Thoracic aorta (tissue), 2 donors: ENCODE data around the gene CTBP2. TPM values are rescaled to one million over a fixed set of nuclear protein-coding genes. Genes with fewer than 3 reads are reported as not detected.

Experiments used
- ATAC-seq: fragments of 150-250 bp; one replicate; pipeline ENCODE4 v1.8.0; 2017; ENCODE audit warnings: low read depth; ENCODE audit not compliant: insufficient number of reproducible peaks, low FRiP score
- DNase-seq: peaks from one replicate; pipeline ENCODE4 v3.0.0-alpha.2; 2020; ENCODE audit warnings: low spot score
- H3K27ac ChIP-seq, 2 donors: fragments of 200-600 bp; sonication (generic); 1 replicate in 1 of 2; 2 replicates in 1 of 2; pipeline ENCODE4 v1.5.1; 2016; ENCODE audit warnings: mild to moderate bottlenecking in 2 of 2, moderate library complexity in 2 of 2
- H3K27me3 ChIP-seq: fragments of 200-600 bp; sonication (generic); replicated peaks from 2 replicates; pipeline ENCODE4 v1.6.0; 2016; ENCODE audit warnings: mild to moderate bottlenecking; ENCODE audit not compliant: insufficient read depth
- H3K36me3 ChIP-seq: fragments of 200-600 bp; sonication (generic); one replicate; pipeline ENCODE4 v1.5.1; 2016
- H3K4me1 ChIP-seq, 2 donors: fragments of 200-600 bp; sonication (generic); 1 replicate in 1 of 2; 2 replicates in 1 of 2; pipeline versions ENCODE4 v1.5.1 to v1.6.0; 2016; ENCODE audit warnings: low read depth in 2 of 2, mild to moderate bottlenecking in 1 of 2; ENCODE audit not compliant: control insufficient read depth in 1 of 2
- H3K4me3 ChIP-seq: fragments of 200-600 bp; sonication (generic); 2 replicates; pipeline ENCODE4 v1.5.1; 2016; ENCODE audit warnings: mild to moderate bottlenecking
- H3K9me3 ChIP-seq: fragments of 200-600 bp; sonication (generic); 2 replicates; pipeline ENCODE4 v1.5.1; 2016
- total RNA-seq, 2 donors: library from RNA; depleted of rRNA; stranded (reverse); fragments of >200 nt; gene quantifications; one replicate each; pipeline versions ENCODE4 v1.1.0 to v1.2.3, GENCODE V29; 2016
- TF ChIP-seq, protein P1 (sequence below): fragments of 200-600 bp; sonication (generic); IDR thresholded peaks from one replicate; pipeline ENCODE4 v1.5.1; 2019; ENCODE audit warnings: antibody characterized with exemption

The CTBP2 gene
- total RNA-seq, 2 donors from 2014 or later: 62.8 to 80.6 TPM

DNA sequence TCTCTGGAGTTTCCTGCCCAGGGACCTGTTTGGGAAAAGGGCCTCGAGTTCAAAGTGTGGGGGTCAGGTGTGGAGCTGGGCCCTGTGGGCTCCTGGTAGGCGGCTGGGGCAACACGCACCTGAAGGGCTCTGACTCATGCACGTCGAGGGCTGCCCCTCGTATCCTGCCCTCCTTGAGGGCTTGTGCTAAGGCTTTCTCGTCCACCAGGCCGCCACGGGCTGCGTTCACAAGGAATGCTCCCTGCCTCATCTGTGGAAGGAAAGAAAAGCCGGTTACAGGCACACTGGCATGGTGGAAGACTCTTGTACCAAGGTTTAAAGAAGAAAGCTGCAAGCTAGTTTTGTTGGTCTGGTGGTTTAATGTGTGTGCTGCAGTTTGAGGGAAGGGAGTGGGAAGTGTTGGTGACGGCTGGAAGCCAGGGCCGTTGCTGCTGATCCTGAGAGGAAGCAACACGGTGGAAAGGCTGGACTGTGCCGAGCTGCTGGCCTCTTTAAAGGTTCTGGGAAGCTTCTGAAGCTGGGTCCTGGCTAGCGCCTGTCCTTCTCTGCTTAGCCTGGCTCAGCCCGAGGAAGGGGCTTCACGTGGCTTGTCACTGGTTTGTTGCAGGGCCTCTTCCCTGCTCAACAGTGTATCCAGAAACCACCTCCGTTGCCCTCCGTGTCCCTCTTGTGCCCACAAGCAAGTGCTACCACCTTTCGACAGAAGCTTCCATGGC, 166.5 kb downstream of the CTBP2 start:
- H3K36me3 ChIP-seq: peaks cover 51% of the 10 kb centered on the region
- H3K27ac ChIP-seq: peak overlapping the region in 1 of 2 donors; percentile 30
- H3K4me1 ChIP-seq: peaks cover 12 to 49% of the 10 kb centered on the region in 2 donors
- TF ChIP-seq, protein P1, sequence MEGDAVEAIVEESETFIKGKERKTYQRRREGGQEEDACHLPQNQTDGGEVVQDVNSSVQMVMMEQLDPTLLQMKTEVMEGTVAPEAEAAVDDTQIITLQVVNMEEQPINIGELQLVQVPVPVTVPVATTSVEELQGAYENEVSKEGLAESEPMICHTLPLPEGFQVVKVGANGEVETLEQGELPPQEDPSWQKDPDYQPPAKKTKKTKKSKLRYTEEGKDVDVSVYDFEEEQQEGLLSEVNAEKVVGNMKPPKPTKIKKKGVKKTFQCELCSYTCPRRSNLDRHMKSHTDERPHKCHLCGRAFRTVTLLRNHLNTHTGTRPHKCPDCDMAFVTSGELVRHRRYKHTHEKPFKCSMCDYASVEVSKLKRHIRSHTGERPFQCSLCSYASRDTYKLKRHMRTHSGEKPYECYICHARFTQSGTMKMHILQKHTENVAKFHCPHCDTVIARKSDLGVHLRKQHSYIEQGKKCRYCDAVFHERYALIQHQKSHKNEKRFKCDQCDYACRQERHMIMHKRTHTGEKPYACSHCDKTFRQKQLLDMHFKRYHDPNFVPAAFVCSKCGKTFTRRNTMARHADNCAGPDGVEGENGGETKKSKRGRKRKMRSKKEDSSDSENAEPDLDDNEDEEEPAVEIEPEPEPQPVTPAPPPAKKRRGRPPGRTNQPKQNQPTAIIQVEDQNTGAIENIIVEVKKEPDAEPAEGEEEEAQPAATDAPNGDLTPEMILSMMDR: no peak
- no peaks in the 10 kb centered on the region for H3K27me3 ChIP-seq
- ATAC-seq (no peak), DNase-seq (no peak)
- H3K9me3 ChIP-seq: no peaks in the 10 kb centered on the region
- H3K4me3 ChIP-seq: no peak overlapping the region

DNA sequence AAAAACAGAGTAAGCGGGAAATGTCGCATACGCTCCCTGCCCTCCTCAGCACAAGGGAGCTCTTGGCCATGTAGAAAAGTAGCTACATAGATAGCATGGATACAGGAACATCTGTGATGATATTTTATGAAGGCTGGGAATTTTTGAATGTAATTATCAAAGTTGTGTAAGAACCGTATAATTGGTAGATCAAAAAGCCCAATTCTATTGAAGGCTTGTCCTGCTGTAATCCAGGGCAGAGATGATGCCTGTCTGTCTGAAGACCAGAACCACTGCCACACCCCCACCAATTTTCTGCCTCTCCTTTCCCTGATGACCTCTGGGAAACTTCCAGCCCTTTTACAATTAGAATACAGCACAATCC, 167.0 kb downstream of the CTBP2 start:
- Histone ChIP-seq H3K36me3 (peaks cover 51% of the 10 kb centered on the region), H3K9me3 (no peaks in the 10 kb centered on the region), H3K27me3 (no peaks in the 10 kb centered on the region), H3K4me3 (no peak overlapping the region), H3K4me1 (peaks cover 6 to 43% of the 10 kb centered on the region in 2 donors), H3K27ac (peak overlapping the region in 1 of 2 donors; percentile 30)
- TF ChIP-seq, protein P1: no peak
- DNase-seq: no peak
- no peak for ATAC-seq

DNA sequence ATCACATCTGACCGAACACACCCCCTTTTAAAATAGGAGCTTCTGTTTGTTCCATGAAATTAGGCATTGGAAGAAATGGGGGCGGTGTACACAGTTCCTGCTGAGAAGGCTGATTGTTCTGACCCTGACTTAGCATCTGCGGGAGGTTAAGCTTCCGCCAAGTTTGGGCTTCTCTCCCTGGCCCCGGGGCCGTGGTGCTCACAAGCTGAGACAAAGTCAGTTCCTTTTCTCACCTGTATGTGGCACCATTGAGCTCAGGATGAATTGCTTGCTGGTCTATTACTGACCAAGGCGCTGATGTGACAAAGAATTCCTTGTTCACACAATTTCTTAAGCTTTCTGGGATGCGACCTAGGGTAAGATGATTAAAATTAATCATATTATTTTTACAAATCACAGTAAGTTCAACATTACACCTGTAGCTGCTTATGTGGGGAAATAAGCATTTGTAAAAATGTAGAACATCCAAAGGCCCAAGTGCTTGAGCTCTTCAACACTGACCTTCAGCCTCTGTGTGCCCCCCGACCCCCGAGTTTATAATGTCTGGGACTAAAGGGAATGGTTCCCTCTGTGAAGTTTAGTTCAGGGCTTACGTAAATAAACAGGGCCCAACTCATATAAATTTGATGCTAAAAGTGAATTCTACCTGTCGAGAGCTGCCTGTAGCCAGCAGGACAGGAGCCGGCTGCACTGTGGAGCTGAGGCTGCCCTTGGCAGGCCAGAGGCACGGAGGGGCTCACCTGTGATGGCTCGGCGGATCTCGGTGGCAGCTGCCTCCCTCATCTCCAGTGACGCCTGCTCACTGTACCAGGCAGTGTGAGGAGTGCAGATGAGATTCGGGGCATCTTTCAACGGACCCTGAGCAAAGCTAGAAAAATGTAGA, 167.7 kb downstream of the CTBP2 start:
- DNase-seq (no peak), ATAC-seq (peak; percentile 72)
- Histone ChIP-seq H3K9me3 (no peaks in the 10 kb centered on the region), H3K27ac (peak overlapping the region; percentile 25 to 41), H3K4me1 (peaks cover under 1 to 37% of the 10 kb centered on the region in 2 donors), H3K27me3 (no peaks in the 10 kb centered on the region), H3K36me3 (peaks cover 47% of the 10 kb centered on the region), H3K4me3 (no peak overlapping the region)
- TF ChIP-seq, protein P1: peak; percentile 85

DNA sequence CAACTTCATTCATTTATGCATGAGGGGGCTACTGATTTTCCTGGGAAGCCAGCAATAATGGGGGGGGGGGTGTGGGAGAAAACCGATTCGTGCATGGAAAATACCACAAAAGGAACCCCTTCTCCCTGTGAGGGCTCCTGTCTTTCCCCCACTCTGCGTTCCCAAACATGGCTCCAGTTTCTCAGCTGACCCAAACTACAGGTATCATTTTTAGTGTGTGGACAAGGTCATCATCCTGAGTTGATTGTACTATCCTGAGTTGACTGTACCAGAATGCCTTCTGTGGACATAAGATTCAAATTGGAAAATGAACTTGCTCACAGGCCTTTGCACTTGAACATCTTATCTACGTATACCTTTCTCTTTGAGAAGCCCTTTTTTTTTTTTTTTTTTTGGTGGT, 168.5 kb downstream of the CTBP2 start:
- ATAC-seq (no peak), DNase-seq (no peak)
- Histone ChIP-seq H3K4me3 (no peak overlapping the region), H3K36me3 (peaks cover 39% of the 10 kb centered on the region), H3K9me3 (no peaks in the 10 kb centered on the region), H3K27ac (no peak overlapping the region), H3K4me1 (peaks cover 0 to 33% of the 10 kb centered on the region in 2 donors), H3K27me3 (no peaks in the 10 kb centered on the region)
- TF ChIP-seq, protein P1: no peak
